Activated naive CD8-positive, alpha-beta T cell treated with anti-CD3 and anti-CD28 coated beads, Interleukin-2, amount 10 ng/mL, durations not matched to agents 7 days and 5 days (primary cell): ENCODE data around the gene NECTIN3. TPM values are rescaled to one million over a fixed set of nuclear protein-coding genes. Genes with fewer than 3 reads are reported as not detected.

Experiments used
- ATAC-seq: fragments of 150-1000 bp; cut with Tn5 transposase; one replicate; pipeline ENCODE4 v1.10.0; 2021; ENCODE audit warnings: low read depth, moderate library complexity
- POLR2A ChIA-PET: fragments of 350-600 bp; sonication (Branson Sonifier 250); formaldehyde crosslinking; loops from one replicate; lab custom pipeline; 2021; ENCODE audit warnings: antibody characterized with exemption; lab: Charles Lee
- DNase-seq: peaks from one replicate; pipeline ENCODE4 v3.0.0; 2021
- H3K27ac Mint-ChIP-seq: one replicate; pipeline ENCODE4 v1.8.0; 2022; ENCODE audit warnings: mild to moderate bottlenecking, mixed read lengths
- H3K27me3 Mint-ChIP-seq: one replicate; pipeline ENCODE4 v1.8.0; 2022; ENCODE audit warnings: mild to moderate bottlenecking, moderate library complexity, mixed read lengths
- H3K36me3 Mint-ChIP-seq: one replicate; pipeline ENCODE4 v1.8.0; 2021; ENCODE audit warnings: mild to moderate bottlenecking, mixed read lengths
- H3K4me1 Mint-ChIP-seq: one replicate; pipeline ENCODE4 v1.8.0; 2021; ENCODE audit warnings: mixed read lengths
- H3K4me3 Mint-ChIP-seq: one replicate; pipeline ENCODE4 v1.8.0; 2022; ENCODE audit warnings: mild to moderate bottlenecking, moderate library complexity, mixed read lengths
- H3K9me3 Mint-ChIP-seq: one replicate; pipeline ENCODE4 v1.8.0; 2021; ENCODE audit warnings: mixed read lengths
- total RNA-seq, 2 experiments: library from RNA; stranded (reverse); gene quantifications; one replicate each; pipeline ENCODE4 v1.2.3, GENCODE V29; 2021

NECTIN3 gene
- total RNA-seq, 2 experiments from 2014 or later: 10.4 to 10.6 TPM

GRCh38 chr3:111069974-111070771, 1.4 kb upstream of the NECTIN3 start:
- H3K4me3 Mint-ChIP-seq: peak overlapping the region; percentile 91
- H3K27ac Mint-ChIP-seq: peak overlapping the region; percentile 44
- H3K36me3 Mint-ChIP-seq: no peaks in the 10 kb centered on the region
- POLR2A ChIA-PET: no interaction called here
- no peaks in the 10 kb centered on the region for H3K9me3 Mint-ChIP-seq
- peaks cover 22% of the 10 kb centered on the region for H3K4me1 Mint-ChIP-seq
- DNase-seq (peak; percentile 28), ATAC-seq (no peak)
- peaks cover 64% of the 10 kb centered on the region for H3K27me3 Mint-ChIP-seq

GRCh38 chr3:111070772-111071256, 802 bp upstream of the NECTIN3 start:
- Mint-ChIP-seq H3K4me1 (peaks cover 22% of the 10 kb centered on the region), H3K9me3 (no peaks in the 10 kb centered on the region), H3K27me3 (peaks cover 69% of the 10 kb centered on the region), H3K36me3 (no peaks in the 10 kb centered on the region), H3K27ac (peak overlapping the region; percentile 44), H3K4me3 (peak overlapping the region; percentile 91)
- POLR2A ChIA-PET: no interaction called here
- no peak for DNase-seq
- ATAC-seq: no peak

DNA sequence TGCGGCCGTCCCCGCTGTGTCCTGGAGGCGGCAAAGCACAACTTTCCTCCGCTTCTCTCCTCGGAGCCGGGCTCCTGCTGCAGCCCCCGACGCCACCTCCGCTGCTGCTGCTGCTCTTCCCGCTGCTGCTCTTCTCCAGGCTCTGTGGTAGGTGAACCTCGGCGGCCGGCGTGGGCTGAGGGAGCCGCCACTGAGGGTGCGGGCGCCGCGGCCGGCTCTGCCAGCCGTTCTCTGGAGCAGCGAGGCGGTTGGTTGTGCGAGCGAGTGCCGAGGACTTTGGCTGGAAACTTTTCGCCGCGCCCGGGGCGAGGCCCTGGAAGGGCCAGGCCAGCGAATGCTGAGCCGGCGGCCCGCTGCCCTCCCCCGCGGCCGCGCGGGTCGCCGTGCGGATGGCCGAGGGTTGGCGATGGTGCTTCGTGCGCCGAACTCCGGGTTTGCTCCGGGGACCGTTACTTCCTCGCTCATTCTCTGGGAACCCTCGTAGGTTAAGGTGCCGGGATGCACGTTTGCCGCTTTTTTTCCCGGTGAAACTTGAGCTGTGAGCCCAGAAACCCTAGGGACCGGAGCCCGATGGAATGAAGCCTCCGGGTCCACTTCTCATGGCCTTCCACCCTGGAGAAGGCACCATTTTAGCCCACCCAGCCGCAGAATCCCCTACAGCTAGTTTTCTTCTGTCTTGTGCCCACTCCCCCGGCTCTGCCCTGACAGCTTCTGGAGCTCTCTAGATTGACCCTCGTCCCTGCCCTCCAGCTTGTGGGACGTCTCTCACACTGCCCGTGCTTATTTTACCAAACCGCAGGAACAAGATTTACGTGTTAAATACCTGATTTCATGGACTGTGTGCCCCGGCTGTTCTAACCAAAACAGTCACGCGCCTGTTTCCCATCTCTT, 660 bp downstream of the NECTIN3 start:
- H3K36me3 Mint-ChIP-seq: no peaks in the 10 kb centered on the region
- POLR2A ChIA-PET: interaction anchor here (0.7 kb wide), 1 partner anchor 170 kb away, joined by 3 read pairs; no protein-coding TSS in a partner anchor
- H3K27ac Mint-ChIP-seq: peak overlapping the region; percentile 64
- peaks cover 22% of the 10 kb centered on the region for H3K4me1 Mint-ChIP-seq
- ATAC-seq (peak; percentile 28), DNase-seq (peak; percentile 59)
- H3K4me3 Mint-ChIP-seq: peak overlapping the region; percentile 91
- peaks cover 70% of the 10 kb centered on the region for H3K27me3 Mint-ChIP-seq
- no peaks in the 10 kb centered on the region for H3K9me3 Mint-ChIP-seq

- POLR2A ChIA-PET: interaction anchor here (0.7 kb wide), 1 partner anchor 205 kb away, joined by 4 read pairs; no protein-coding TSS in a partner anchor
- Mint-ChIP-seq H3K9me3 (no peaks in the 10 kb centered on the region), H3K36me3 (no peaks in the 10 kb centered on the region), H3K27ac (no peak overlapping the region), H3K4me3 (peak overlapping the region; percentile 91), H3K27me3 (peaks cover 64% of the 10 kb centered on the region), H3K4me1 (peaks cover 22% of the 10 kb centered on the region)
- ATAC-seq (no peak), DNase-seq (no peak)
Measured at GRCh38 chr3:111073218-111073617, 1.6 kb downstream of the NECTIN3 start.

DNA sequence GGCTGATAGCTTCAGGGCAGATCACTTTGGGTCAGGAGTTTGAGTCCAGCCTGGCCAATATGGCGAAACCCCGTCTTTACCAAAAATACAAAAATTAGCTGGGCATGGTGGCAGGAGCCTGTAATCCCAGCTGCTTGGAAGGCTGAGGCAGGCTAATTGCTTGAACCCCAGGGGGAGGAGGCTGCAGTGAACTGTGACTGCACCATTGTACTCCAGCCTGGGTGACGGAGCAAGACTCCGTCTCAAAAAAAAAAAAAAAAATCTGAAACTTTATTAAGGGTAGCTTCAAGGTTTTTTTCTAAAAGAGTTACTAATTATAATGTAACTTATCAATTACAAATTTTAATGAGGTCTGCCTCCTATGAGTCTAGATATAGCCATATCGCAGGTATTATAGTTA, 5.1 kb downstream of the NECTIN3 start:
- no peak for ATAC-seq

DNA sequence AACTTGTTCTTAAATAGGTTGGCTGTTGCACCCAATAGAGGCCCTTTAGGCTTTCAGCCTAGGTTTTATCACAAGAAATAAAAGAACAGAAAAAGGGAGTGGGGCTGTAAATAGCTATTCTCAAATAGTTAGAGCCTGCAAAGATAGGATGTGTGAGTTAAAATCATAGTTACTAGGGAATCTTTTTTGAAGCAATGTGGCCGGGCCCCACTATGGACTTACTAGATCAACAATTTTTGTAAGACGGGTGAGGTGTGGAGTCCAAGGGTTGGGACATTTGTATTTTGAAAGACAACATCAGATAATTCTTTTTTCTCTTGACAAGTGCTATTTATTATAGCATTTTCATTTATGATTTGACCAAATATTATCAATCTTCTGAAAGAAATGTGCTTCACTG, 5.8 kb downstream of the NECTIN3 start:
- H3K27ac Mint-ChIP-seq: no peak overlapping the region
- DNase-seq: no peak
- peaks cover 43% of the 10 kb centered on the region for H3K27me3 Mint-ChIP-seq
- POLR2A ChIA-PET: interaction anchor here (0.6 kb wide), 1 partner anchor 99 kb away, joined by 3 read pairs; no protein-coding TSS in a partner anchor
- H3K36me3 Mint-ChIP-seq: no peaks in the 10 kb centered on the region
- H3K4me1 Mint-ChIP-seq: peaks cover 14% of the 10 kb centered on the region
- no peaks in the 10 kb centered on the region for H3K9me3 Mint-ChIP-seq
- no peak for ATAC-seq
- no peak overlapping the region for H3K4me3 Mint-ChIP-seq

More for the DNA sequence above, 5.1 kb downstream of the NECTIN3 start:
- no peaks in the 10 kb centered on the region for H3K9me3 Mint-ChIP-seq
- H3K4me3 Mint-ChIP-seq: no peak overlapping the region
- H3K27me3 Mint-ChIP-seq: peaks cover 44% of the 10 kb centered on the region
- H3K36me3 Mint-ChIP-seq: no peaks in the 10 kb centered on the region
- POLR2A ChIA-PET: no interaction called here
- H3K27ac Mint-ChIP-seq: no peak overlapping the region
- DNase-seq: no peak
- H3K4me1 Mint-ChIP-seq: peaks cover 14% of the 10 kb centered on the region

- ATAC-seq: no peak
- Mint-ChIP-seq H3K4me3 (no peak overlapping the region), H3K36me3 (no peaks in the 10 kb centered on the region), H3K27me3 (peaks cover 13% of the 10 kb centered on the region), H3K27ac (no peak overlapping the region), H3K4me1 (no peaks in the 10 kb centered on the region), H3K9me3 (no peaks in the 10 kb centered on the region)
- DNase-seq: no peak
- POLR2A ChIA-PET: no interaction called here
Measured at GRCh38 chr3:111080413-111080812, 8.8 kb downstream of the NECTIN3 start.

DNA sequence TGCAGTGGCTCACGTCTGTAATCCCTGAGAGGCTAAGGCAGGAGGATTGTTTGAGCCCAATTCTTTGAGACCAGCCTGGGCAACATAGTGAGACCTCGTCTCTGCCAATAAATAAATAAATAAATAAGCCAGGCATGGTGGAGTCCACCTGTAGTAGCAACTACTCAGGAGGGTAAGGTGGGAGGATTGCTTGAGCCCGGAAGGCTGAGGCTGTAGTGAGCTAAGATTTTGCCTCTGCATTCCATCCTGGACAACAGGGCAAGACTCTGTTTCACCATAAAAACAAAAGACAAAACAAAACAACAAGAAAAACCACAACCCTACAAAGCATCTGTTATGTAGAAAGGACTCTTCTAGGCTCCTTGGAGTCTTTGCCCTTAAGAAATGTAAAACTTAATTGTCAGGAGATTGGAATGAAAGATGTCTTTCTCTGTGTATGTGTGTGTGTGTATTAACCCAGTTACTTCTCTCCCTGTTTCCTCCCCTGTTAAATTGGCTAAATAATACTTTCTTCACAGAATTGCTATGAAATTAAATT, 9.5 kb downstream of the NECTIN3 start:
- Mint-ChIP-seq H3K27me3 (peaks cover 8% of the 10 kb centered on the region), H3K36me3 (no peaks in the 10 kb centered on the region), H3K27ac (no peak overlapping the region), H3K4me1 (no peaks in the 10 kb centered on the region), H3K9me3 (no peaks in the 10 kb centered on the region), H3K4me3 (no peak overlapping the region)
- POLR2A ChIA-PET: no interaction called here
- DNase-seq: no peak
- ATAC-seq: no peak

GRCh38 chr3:111084911-111085310, 13.3 kb downstream of the NECTIN3 start:
- ATAC-seq: no peak
- peaks cover 2% of the 10 kb centered on the region for H3K9me3 Mint-ChIP-seq
- no peak overlapping the region for H3K27ac Mint-ChIP-seq
- H3K4me1 Mint-ChIP-seq: peaks cover 3% of the 10 kb centered on the region
- no peak for DNase-seq
- no peaks in the 10 kb centered on the region for H3K27me3 Mint-ChIP-seq
- no peak overlapping the region for H3K4me3 Mint-ChIP-seq
- H3K36me3 Mint-ChIP-seq: no peaks in the 10 kb centered on the region
- POLR2A ChIA-PET: no interaction called here

DNA sequence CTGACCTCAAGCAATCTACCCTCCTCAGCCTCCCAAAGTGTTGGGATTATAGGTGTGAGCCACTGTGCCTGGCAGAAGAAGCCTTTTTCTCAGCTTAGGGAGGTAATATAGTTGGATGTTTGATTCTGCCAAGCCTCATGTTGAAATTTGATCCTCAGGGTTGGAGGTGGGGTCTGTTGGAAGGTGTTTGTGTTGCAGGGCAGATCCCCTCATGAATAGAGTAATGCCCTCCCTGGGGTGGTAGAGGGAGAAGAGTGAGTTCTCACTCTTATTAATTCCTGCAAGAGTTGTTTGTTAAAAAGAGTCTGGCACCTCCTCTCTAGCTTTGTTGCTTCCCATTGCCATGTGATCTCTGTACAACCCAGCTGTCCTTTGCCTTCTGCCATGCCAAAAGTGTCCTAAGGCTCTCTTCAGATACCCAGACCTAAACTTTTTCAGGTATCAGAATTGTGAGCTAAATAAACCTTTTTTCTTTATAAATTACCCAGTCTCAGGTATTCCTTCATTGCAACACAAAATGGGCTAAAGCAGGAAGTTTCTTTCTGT, 16.4 kb downstream of the NECTIN3 start:
- Mint-ChIP-seq H3K27me3 (no peaks in the 10 kb centered on the region), H3K27ac (no peak overlapping the region), H3K36me3 (no peaks in the 10 kb centered on the region), H3K4me3 (no peak overlapping the region), H3K9me3 (peaks cover 2% of the 10 kb centered on the region), H3K4me1 (peaks cover 3% of the 10 kb centered on the region)
- no peak for DNase-seq
- ATAC-seq: no peak
- POLR2A ChIA-PET: no interaction called here

GRCh38 chr3:111096487-111097209, 25.0 kb downstream of the NECTIN3 start:
- no peaks in the 10 kb centered on the region for H3K4me1 Mint-ChIP-seq

GRCh38 chr3:111103807-111104206, 32.2 kb downstream of the NECTIN3 start:
- Mint-ChIP-seq H3K36me3 (no peaks in the 10 kb centered on the region), H3K4me1 (no peaks in the 10 kb centered on the region), H3K9me3 (peaks cover 2% of the 10 kb centered on the region), H3K27me3 (peaks cover 2% of the 10 kb centered on the region), H3K4me3 (no peak overlapping the region), H3K27ac (no peak overlapping the region)
- POLR2A ChIA-PET: no interaction called here
- no peak for ATAC-seq
- DNase-seq: no peak

More at GRCh38 chr3:111096487-111097209, 25.0 kb downstream of the NECTIN3 start:
- no peak overlapping the region for H3K4me3 Mint-ChIP-seq
- H3K36me3 Mint-ChIP-seq: peaks cover 3% of the 10 kb centered on the region
- H3K27me3 Mint-ChIP-seq: no peaks in the 10 kb centered on the region
- no peak for DNase-seq
- peaks cover 8% of the 10 kb centered on the region for H3K9me3 Mint-ChIP-seq
- POLR2A ChIA-PET: no interaction called here
- no peak overlapping the region for H3K27ac Mint-ChIP-seq
- no peak for ATAC-seq
